OCI-LY3 (cell line): ENCODE results near the gene DOCK2.

Experiments
- H2AFZ ChIP-seq: fragments of 200-600, 300-600 bp; shearing (Covaris generic); 2 replicates; pipeline ENCODE4 v1.6.0; 2014; ENCODE audit warnings: antibody characterized with exemption, low read depth, low read length
- H3K27ac ChIP-seq: fragments of 200-600, 300-600 bp; sonication (generic); 2 replicates; pipeline ENCODE4 v1.5.1; 2014; ENCODE audit warnings: mild to moderate bottlenecking, low read length, moderate library complexity, mixed read lengths
- H3K27me3 ChIP-seq: fragments of 200-600, 300-600 bp; sonication (generic); 2 replicates; pipeline ENCODE4 v1.6.1; 2014; ENCODE audit warnings: low read depth, low read length, mixed read lengths
- H3K36me3 ChIP-seq: fragments of 200-600, 300-600 bp; sonication (generic); replicated peaks from 2 replicates; pipeline ENCODE3; 2014; ENCODE audit warnings: low read depth, low read length, mixed read lengths
- H3K4me1 ChIP-seq: fragments of 300-600, 200-600 bp; sonication (generic); 2 replicates; pipeline ENCODE4 v1.6.1; 2014; ENCODE audit warnings: low read length, mixed read lengths
- H3K4me2 ChIP-seq: fragments of 200-600, 300-600 bp; sonication (generic); 2 replicates; pipeline ENCODE4 v1.6.1; 2014; ENCODE audit warnings: low read length, mixed read lengths
- H3K4me3 ChIP-seq: fragments of 300-600, 200-600 bp; sonication (generic); 2 replicates; pipeline ENCODE4 v1.5.1; 2014; ENCODE audit warnings: antibody characterized with exemption, mild to moderate bottlenecking, low read length, moderate library complexity
- H3K79me2 ChIP-seq: fragments of 300-600, 200-600 bp; shearing (Covaris generic); 2 replicates; pipeline ENCODE4 v1.6.1; 2014; ENCODE audit warnings: mild to moderate bottlenecking, low read length, mixed read lengths
- H3K9ac ChIP-seq: fragments of 300-600, 200-600 bp; shearing (Covaris generic); 2 replicates; pipeline ENCODE4 v1.6.0; 2014; ENCODE audit warnings: mild to moderate bottlenecking, low read length, moderate library complexity
- H3K9me3 ChIP-seq: fragments of 200-600, 300-600 bp; shearing (Covaris generic); 2 replicates; pipeline ENCODE4 v1.6.1; 2014; ENCODE audit warnings: low read length, mixed read lengths; ENCODE audit not compliant: insufficient read depth
- H4K20me1 ChIP-seq: fragments of 200-600, 300-600 bp; sonication (generic); 2 replicates; pipeline ENCODE4 v1.6.1; 2016; ENCODE audit warnings: low read length, mixed read lengths; ENCODE audit not compliant: insufficient read depth
- CTCF ChIP-seq: fragments of 200-600, 300-600 bp; sonication (generic); IDR thresholded peaks from 2 replicates; pipeline ENCODE4 v1.5.1; 2014; ENCODE audit warnings: antibody characterized with exemption, low read length, low read depth
- EZH2phosphoT487 ChIP-seq: fragments of 200-600 bp; shearing (Covaris generic); IDR thresholded peaks from 2 replicates; pipeline ENCODE4 v1.6.1; 2018; ENCODE audit warnings: antibody characterized with exemption, mixed run types, low read depth

The DOCK2 gene

GRCh38 chr5:169756071-169756765 is 119.1 kb downstream of the DOCK2 start:
- TF ChIP-seq EZH2phosphoT487 (no peak), CTCF (no peak)
- Histone ChIP-seq H3K79me2 (no peaks in the 10 kb centered on the region), H3K4me1 (no peaks in the 10 kb centered on the region), H3K27me3 (no peaks in the 10 kb centered on the region), H3K27ac (no peak overlapping the region), H4K20me1 (0 out of 2 replicates have a peak, but pooled peaks cover 5% of the 10 kb centered on the region), H3K9ac (no peak overlapping the region), H3K4me2 (no peak overlapping the region), H3K9me3 (no peaks in the 10 kb centered on the region), H2AFZ (no peak overlapping the region), H3K4me3 (no peak overlapping the region), H3K36me3 (peaks cover 46% of the 10 kb centered on the region)

GRCh38 chr5:169757016-169757415 is 119.9 kb downstream of the DOCK2 start:
- no peaks in the 10 kb centered on the region for H3K9me3 ChIP-seq
- peaks cover 44% of the 10 kb centered on the region for H3K36me3 ChIP-seq
- H2AFZ ChIP-seq: no peak overlapping the region
- no peaks in the 10 kb centered on the region for H3K79me2 ChIP-seq
- no peaks in the 10 kb centered on the region for H3K27me3 ChIP-seq
- no peak overlapping the region for H3K27ac ChIP-seq
- H3K4me2 ChIP-seq: no peak overlapping the region
- H3K9ac ChIP-seq: no peak overlapping the region
- H4K20me1 ChIP-seq: 0 out of 2 replicates have a peak, but pooled peaks cover 5% of the 10 kb centered on the region
- no peak overlapping the region for H3K4me3 ChIP-seq
- H3K4me1 ChIP-seq: no peaks in the 10 kb centered on the region
- TF ChIP-seq CTCF (no peak), EZH2phosphoT487 (no peak)

GRCh38 chr5:169758886-169759285 is 121.8 kb downstream of the DOCK2 start:
- Histone ChIP-seq H3K36me3 (peaks cover 54% of the 10 kb centered on the region), H3K4me2 (no peak overlapping the region), H3K79me2 (no peaks in the 10 kb centered on the region), H3K27ac (no peak overlapping the region), H3K4me3 (no peak overlapping the region), H3K9ac (no peak overlapping the region), H3K9me3 (no peaks in the 10 kb centered on the region), H3K27me3 (no peaks in the 10 kb centered on the region), H3K4me1 (no peaks in the 10 kb centered on the region), H4K20me1 (0 out of 2 replicates have a peak, but pooled peaks cover 4% of the 10 kb centered on the region), H2AFZ (no peak overlapping the region)
- TF ChIP-seq CTCF (no peak), EZH2phosphoT487 (no peak)

GRCh38 chr5:169760229-169760628 is 123.2 kb downstream of the DOCK2 start:
- Histone ChIP-seq H3K4me2 (no peak overlapping the region), H4K20me1 (peaks cover under 1% of the 10 kb centered on the region; the same call in 1 of the 2 replicates), H3K9ac (no peak overlapping the region), H3K4me3 (no peak overlapping the region), H3K27me3 (no peaks in the 10 kb centered on the region), H3K36me3 (peaks cover 60% of the 10 kb centered on the region), H3K79me2 (no peaks in the 10 kb centered on the region), H3K9me3 (no peaks in the 10 kb centered on the region), H2AFZ (no peak overlapping the region), H3K27ac (no peak overlapping the region), H3K4me1 (no peaks in the 10 kb centered on the region)
- TF ChIP-seq CTCF (no peak), EZH2phosphoT487 (no peak)
